Measurements from ENCODE around the gene AGRN.
A peak's percentile ranks its signal among the peaks of the same experiment; 100 is the strongest.
"Not testable (repeated sequence)": the region's sequence is repeated elsewhere in the genome, so short reads cannot be mapped to it uniquely, and the experiment has no call there.

Gene AGRN

GRCh38 chr1:1020000-1020404 is at the start of gene AGRN:
AGRN (plus strand) TSS chr1:1020120; CDS start chr1:1020173, 53 bp downstream.
- Mint-ChIP-seq H3K36me3 (ENCODE audit: low read depth) (peaks cover 5% of the 10 kb centered on the region), H3K27ac (no peak within 1 kb of the TSS), H3K4me1 (ENCODE audit: low read depth) (peaks cover 6% of the 10 kb centered on the region), H3K9me3 (no peaks in the 10 kb centered on the region), H3K4me3 (peak within 1 kb of the TSS; percentile 69), H3K27me3 (ENCODE audit: low read depth) (peaks cover 15% of the 10 kb centered on the region)
- DNase-seq (ENCODE audit: low spot score), result peak; percentile 39

DNA sequence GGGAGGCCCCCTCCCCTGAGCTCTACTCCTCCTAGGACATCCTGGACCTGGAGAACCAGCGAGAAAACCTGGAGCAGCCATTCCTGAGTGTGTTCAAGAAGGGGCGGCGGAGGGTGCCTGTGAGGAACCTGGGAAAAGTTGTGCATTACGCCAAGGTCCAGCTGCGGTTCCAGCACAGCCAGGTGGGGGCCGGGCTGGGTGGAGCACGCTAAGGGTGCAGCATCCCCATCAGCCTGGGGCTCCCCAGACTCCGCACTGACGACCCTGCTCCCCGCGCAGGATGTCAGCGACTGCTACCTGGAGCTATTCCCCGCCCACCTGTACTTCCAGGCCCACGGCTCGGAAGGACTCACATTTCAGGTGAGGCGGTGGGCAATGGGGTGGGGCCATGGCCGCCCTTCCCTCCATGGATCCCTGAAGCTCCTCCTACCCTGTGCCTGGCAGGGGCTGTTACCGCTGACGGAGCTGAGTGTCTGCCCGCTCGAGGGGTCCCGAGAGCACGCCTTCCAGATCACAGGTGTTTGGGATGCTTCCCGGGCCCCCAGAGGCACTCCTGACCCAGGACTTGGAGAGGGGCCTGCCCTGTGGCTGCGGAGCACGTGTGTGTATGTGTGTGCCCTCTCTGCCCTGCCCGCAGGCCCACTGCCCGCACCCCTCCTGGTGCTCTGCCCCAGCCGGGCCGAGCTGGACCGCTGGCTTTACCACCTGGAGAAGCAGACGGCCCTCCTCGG is 49.5 kb upstream of the AGRN start:
- Mint-ChIP-seq H3K27ac (no peak overlapping the region), H3K9me3 (no peaks in the 10 kb centered on the region), H3K27me3 (ENCODE audit: low read depth) (peaks cover 7% of the 10 kb centered on the region), H3K36me3 (ENCODE audit: low read depth) (no peaks in the 10 kb centered on the region), H3K4me1 (ENCODE audit: low read depth) (no peaks in the 10 kb centered on the region), H3K4me3 (no peak overlapping the region)
- no peak for DNase-seq (ENCODE audit: low spot score)

DNA sequence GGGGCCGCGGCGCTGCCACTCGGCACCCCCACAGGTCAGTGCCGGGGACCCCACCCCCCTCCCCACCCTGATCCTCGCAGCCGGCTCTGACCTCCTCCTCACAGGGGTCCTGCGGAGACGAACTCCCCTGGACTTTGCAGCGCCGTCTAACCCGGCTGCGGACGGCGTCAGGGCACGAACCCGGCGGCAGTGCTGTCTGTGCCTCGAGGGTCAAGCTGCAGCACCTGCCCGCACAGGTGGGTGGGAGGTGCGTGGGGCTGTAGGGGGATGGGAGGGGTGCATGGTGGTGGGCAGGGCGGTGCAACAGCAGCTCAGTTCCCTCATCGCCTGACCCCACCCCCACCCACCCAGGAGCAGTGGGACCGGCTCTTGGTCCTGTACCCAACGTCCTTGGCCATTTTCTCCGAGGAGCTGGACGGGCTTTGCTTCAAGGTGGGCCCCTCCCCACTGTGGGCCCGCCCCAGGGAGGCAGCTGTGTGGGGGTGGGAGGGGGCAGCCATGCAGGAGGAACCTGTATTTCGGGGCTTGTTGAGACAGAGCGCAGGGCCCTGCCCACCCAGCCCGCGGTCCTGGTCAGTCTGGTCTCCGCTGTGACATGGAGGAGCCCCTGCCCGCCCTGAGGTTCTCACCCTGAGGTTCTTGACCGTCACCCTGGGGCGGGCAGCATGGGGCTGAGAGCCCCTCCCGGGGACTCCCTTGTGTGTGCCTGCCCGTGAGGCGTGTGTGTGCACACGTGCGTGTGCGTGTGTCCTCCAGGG is 48.8 kb upstream of the AGRN start:
- no peak for DNase-seq (ENCODE audit: low spot score)
- Mint-ChIP-seq H3K27me3 (ENCODE audit: low read depth) (peaks cover 11% of the 10 kb centered on the region), H3K9me3 (no peaks in the 10 kb centered on the region), H3K36me3 (ENCODE audit: low read depth) (no peaks in the 10 kb centered on the region), H3K4me3 (no peak overlapping the region), H3K27ac (no peak overlapping the region), H3K4me1 (ENCODE audit: low read depth) (peaks cover 2% of the 10 kb centered on the region)

DNA sequence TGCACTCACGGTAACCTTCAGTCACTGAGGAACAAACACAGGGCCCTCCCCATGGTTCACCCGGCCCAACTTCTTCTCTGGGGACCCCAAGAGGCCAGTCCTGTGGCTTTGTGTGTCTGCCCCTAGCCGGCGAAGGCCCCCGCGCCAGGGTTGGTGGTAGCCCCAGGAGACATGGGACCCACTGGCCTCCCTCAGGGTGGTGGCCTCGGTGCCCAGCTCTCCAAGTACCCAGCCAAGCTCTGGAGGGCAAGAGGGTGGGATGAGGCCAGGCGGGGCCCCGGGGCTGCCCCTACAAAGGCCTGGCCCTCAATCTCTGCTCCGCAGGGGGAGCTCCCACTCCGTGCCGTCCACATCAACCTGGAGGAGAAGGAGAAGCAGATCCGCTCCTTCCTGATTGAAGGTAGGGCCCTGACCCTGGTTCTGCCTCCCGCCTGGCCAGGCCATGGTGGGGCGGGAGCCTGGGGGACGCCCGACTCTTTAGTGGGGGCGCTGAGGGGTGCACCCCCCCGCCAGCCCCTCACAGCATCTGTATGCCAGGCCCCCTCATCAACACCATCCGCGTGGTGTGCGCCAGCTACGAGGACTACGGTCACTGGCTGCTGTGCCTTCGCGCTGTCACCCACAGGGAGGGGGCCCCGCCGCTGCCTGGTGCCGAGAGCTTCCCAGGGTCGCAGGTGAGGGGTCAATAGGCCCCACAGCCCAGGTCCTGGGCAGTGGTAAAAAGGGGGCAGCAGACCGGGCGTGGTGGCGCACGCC is 48.0 kb upstream of the AGRN start:
- no peak overlapping the region for H3K4me3 Mint-ChIP-seq
- H3K9me3 Mint-ChIP-seq, result no peaks in the 10 kb centered on the region
- peaks cover 2% of the 10 kb centered on the region for H3K4me1 Mint-ChIP-seq (ENCODE audit: low read depth)
- no peak for DNase-seq (ENCODE audit: low spot score)
- H3K27me3 Mint-ChIP-seq (ENCODE audit: low read depth), result peaks cover 11% of the 10 kb centered on the region
- no peak overlapping the region for H3K27ac Mint-ChIP-seq
- no peaks in the 10 kb centered on the region for H3K36me3 Mint-ChIP-seq (ENCODE audit: low read depth)

- Mint-ChIP-seq H3K36me3 (ENCODE audit: low read depth) (no peaks in the 10 kb centered on the region), H3K4me1 (ENCODE audit: low read depth) (peaks cover 2% of the 10 kb centered on the region), H3K9me3 (no peaks in the 10 kb centered on the region), H3K27ac (no peak overlapping the region), H3K4me3 (no peak overlapping the region), H3K27me3 (ENCODE audit: low read depth) (peaks cover 11% of the 10 kb centered on the region)
- no peak for DNase-seq (ENCODE audit: low spot score)
Observed at GRCh38 chr1:972726-973458, 47.0 kb upstream of the AGRN start.

DNA sequence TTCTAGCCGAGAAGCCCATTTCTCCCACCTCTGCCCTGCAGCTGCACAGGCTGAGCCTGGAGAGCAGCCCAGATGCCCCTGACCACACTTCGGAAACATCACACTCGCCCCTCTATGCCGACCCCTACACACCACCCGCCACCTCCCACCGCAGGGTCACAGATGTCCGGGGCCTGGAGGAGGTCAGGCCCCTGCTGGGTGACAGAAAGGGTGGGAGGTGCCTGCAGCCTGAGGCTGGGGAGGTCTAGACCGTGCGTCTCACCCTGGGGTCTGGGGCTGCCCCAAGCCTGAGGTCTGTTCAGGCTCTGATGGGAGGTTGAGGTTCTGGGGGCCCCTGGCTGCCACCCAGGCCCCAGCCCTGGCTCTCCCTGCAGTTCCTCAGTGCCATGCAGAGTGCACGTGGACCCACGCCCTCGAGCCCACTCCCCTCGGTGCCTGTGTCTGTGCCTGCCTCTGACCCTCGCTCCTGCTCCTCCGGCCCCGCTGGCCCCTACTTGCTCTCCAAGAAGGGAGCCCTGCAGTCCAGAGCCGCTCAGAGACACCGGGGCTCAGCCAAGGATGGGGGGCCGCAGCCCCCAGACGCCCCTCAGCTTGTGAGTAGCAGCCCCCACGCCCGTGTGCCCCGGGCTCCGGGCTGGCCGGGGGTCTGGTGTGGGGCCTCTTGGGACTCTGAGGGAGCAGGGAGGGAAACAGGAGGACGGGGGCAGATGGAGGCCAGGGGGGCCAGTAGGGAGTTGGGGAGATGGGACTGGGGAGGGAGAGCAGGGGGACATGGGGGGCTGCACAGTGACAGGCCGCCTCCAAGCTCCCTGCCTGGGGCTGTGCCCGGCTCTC is 46.2 kb upstream of the AGRN start:
- no peak overlapping the region for H3K27ac Mint-ChIP-seq
- peaks cover 11% of the 10 kb centered on the region for H3K27me3 Mint-ChIP-seq (ENCODE audit: low read depth)
- DNase-seq (ENCODE audit: low spot score), result no peak
- H3K4me3 Mint-ChIP-seq, result no peak overlapping the region
- H3K36me3 Mint-ChIP-seq (ENCODE audit: low read depth), result no peaks in the 10 kb centered on the region
- H3K9me3 Mint-ChIP-seq, result no peaks in the 10 kb centered on the region
- peaks cover 2% of the 10 kb centered on the region for H3K4me1 Mint-ChIP-seq (ENCODE audit: low read depth)

GRCh38 chr1:974293-974640 is 45.7 kb upstream of the AGRN start:
- peaks cover 2% of the 10 kb centered on the region for H3K4me1 Mint-ChIP-seq (ENCODE audit: low read depth)
- no peaks in the 10 kb centered on the region for H3K36me3 Mint-ChIP-seq (ENCODE audit: low read depth)
- H3K9me3 Mint-ChIP-seq, result no peaks in the 10 kb centered on the region
- no peak overlapping the region for H3K27ac Mint-ChIP-seq
- no peak overlapping the region for H3K4me3 Mint-ChIP-seq
- peaks cover 11% of the 10 kb centered on the region for H3K27me3 Mint-ChIP-seq (ENCODE audit: low read depth)
- DNase-seq (ENCODE audit: low spot score), result no peak

DNA sequence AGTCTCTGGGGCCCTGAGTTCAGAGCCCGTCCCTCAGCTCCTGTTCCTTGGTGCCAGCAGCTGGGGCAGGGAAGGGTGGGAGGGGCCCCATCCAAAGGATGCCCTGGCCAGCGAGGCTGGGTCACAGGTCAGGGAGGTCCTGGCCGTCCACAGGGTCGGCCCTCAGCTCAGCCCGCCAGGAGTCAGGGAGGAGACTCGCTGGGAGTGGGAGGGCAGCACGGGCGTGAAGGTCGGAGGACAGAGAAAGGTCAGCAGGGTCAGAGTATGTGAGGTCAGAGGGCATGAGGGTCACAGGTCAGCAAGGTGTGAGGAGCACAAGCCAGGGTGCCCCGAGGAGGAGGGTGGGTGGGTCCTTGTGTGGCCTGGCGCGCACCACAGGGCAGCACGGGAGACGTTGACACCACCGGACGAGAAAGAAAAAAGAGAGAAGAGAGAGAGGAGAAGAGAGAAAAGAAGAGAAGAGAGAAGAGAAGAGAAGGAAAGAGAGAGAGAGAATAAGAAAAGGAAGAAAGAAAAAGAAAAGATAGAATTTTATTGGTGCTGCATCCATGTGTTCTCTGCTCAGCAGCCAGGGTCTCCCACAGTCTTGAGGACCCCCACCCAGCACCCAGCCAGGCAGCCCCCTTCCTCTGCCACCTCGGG is 45.1 kb upstream of the AGRN start:
- H3K4me3 Mint-ChIP-seq, result no peak overlapping the region
- H3K27ac Mint-ChIP-seq, result peak overlapping the region; percentile 55
- no peaks in the 10 kb centered on the region for H3K9me3 Mint-ChIP-seq
- H3K4me1 Mint-ChIP-seq (ENCODE audit: low read depth), result peaks cover 2% of the 10 kb centered on the region
- DNase-seq (ENCODE audit: low spot score), result no peak
- H3K27me3 Mint-ChIP-seq (ENCODE audit: low read depth), result peaks cover 8% of the 10 kb centered on the region
- H3K36me3 Mint-ChIP-seq (ENCODE audit: low read depth), result no peaks in the 10 kb centered on the region

DNA sequence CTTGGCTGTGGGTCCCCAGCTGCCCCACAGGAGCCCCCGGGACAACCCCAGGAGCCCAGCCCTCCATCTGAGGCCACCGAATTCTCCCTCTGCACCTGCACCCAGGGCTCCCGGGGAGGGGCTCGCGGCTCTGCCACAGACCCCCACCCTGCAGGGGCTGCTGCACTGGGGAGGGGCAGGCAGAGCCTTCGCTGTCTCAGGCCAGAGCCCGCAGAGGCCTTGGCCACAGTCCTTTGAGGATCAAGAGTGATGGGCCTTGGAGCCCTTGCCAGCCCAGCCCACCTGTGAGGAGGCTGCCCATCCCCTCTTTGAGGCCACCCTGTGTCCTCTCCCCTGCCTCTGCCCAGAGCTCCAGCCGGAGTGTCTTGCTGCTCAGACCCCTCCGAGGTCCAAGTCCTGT is 44.6 kb upstream of the AGRN start:
- DNase-seq (ENCODE audit: low spot score), result no peak
- H3K27me3 Mint-ChIP-seq (ENCODE audit: low read depth), result peaks cover 8% of the 10 kb centered on the region
- no peak overlapping the region for H3K27ac Mint-ChIP-seq
- H3K36me3 Mint-ChIP-seq (ENCODE audit: low read depth), result no peaks in the 10 kb centered on the region
- no peaks in the 10 kb centered on the region for H3K9me3 Mint-ChIP-seq
- H3K4me3 Mint-ChIP-seq, result no peak overlapping the region
- peaks cover 2% of the 10 kb centered on the region for H3K4me1 Mint-ChIP-seq (ENCODE audit: low read depth)

DNA sequence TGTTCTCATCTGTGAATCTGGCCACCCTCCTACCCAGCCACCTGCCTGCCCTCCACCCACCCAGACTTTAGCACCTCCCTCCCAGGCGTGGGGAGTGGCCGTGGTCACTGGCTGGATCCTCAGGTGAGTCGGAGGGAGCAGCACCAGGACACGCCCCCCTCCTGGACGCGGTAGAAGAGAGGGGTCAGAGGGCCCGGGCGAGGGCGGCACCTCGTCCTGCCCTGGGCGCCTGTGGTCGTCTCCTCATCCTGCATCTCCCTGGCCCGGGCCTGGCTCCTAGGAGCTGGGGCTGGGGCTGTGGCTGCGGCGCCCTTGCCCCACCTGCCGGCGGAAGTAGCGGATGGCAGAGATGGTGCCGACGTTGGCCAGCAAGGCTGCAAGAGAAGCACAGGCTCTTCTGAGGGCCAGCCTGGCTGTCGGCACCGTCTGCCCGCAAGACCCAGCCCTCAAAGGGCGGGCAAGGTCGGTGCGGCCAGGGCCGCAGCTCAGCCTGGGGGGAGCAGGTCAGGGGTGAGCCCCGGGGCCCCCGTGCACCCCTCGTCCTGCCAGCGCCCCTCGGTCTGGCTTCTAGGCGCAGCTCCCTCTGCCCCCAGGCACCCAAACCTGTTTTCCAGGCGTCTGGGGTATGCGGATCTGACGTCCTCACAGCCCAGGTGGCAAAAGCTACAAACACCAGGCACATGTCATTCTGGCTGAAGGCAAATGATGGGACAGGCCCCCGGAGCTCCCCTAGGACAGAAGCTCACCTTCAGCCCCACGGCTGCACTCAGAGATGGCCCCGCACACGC is 43.8 kb upstream of the AGRN start:
- H3K4me1 Mint-ChIP-seq (ENCODE audit: low read depth), result peaks cover 2% of the 10 kb centered on the region
- DNase-seq (ENCODE audit: low spot score), result peak; percentile 58
- H3K27ac Mint-ChIP-seq, result no peak overlapping the region
- H3K9me3 Mint-ChIP-seq, result no peaks in the 10 kb centered on the region
- H3K36me3 Mint-ChIP-seq (ENCODE audit: low read depth), result no peaks in the 10 kb centered on the region
- H3K27me3 Mint-ChIP-seq (ENCODE audit: low read depth), result peaks cover 8% of the 10 kb centered on the region
- no peak overlapping the region for H3K4me3 Mint-ChIP-seq

- not testable (repeated sequence) for H3K27me3 Mint-ChIP-seq (ENCODE audit: low read depth); DNase-seq (ENCODE audit: low spot score); H3K4me3 Mint-ChIP-seq; H3K36me3 Mint-ChIP-seq (ENCODE audit: low read depth); H3K27ac Mint-ChIP-seq; H3K9me3 Mint-ChIP-seq; H3K4me1 Mint-ChIP-seq (ENCODE audit: low read depth)
Observed at GRCh38 chr1:976791-977190, 43.1 kb upstream of the AGRN start.

DNA sequence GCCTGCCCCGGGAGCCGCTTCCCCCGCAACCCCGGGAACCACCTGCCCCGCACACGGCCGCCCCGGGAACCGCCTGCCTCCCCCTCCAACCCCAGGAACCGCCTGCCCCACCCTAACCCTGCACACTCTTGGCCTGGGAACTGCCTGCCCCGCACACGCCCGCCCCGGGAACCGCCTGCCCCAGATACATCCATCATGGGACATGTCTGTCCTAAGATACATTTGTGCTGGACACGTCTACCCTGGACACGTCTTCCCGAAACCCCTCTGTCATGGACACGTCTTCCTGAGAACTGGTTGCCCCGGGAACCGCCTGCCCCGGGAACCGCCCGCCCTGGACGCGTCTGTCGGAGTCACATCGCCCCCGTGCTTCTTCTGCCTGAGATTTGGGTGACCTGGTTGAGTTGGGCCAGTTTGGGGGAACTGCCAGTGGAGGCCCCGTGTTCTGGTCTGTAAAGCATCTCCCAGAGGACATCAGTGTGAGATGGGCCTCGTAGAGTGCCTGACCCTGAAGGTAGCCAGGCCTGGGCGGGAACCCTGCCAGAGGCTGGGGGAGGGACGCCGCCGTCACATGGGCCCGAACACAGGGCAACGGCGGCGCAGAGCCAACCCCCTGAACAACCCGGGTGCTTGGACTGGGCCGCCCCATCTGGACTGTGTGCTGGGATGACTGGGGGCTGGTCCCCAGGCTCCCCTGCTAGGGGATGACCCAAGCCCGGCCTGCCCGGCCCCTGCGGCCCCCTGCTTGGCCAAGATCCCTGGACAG is 41.7 kb upstream of the AGRN start:
- H3K27me3 Mint-ChIP-seq (ENCODE audit: low read depth), result peaks cover 4% of the 10 kb centered on the region

More for the DNA sequence above, 41.7 kb upstream of the AGRN start:
- peak overlapping the region; percentile 49 for H3K27ac Mint-ChIP-seq
- no peaks in the 10 kb centered on the region for H3K36me3 Mint-ChIP-seq (ENCODE audit: low read depth)
- DNase-seq (ENCODE audit: low spot score), result no peak
- no peaks in the 10 kb centered on the region for H3K9me3 Mint-ChIP-seq
- peaks cover 2% of the 10 kb centered on the region for H3K4me1 Mint-ChIP-seq (ENCODE audit: low read depth)
- H3K4me3 Mint-ChIP-seq, result peak overlapping the region; percentile 49

Data from T-helper 2 cell treated with Interferon-gamma antibody and Interleukin-4, amounts not matched to agents 5 μg/mL and 100 μg/mL, for 36 hours (primary cell).